Left lung (tissue), 10 donors: Measurements from ENCODE around the gene CHCHD1. TPM values are rescaled to one million over a fixed set of nuclear protein-coding genes. Genes with fewer than 3 reads are reported as not detected.

Experiments used
- ATAC-seq: fragments of 200-7000 bp; cut with Tn5 transposase; one replicate; pipeline ENCODE4 v1.9.1; 2020; ENCODE audit warnings: moderate library complexity
- DNase-seq, 4 donors: peaks; one replicate each; pipeline ENCODE4 v3.0.0-alpha.2; 2013 to 2020
- H3K27ac ChIP-seq, 2 donors: fragments of 200-600 bp; sonication (generic) in 1 of 2; one replicate each; pipeline versions ENCODE4 v1.5.0 to v1.8.0; 2020 to 2021
- H3K27me3 ChIP-seq, 2 donors: fragments of 200-600 bp; sonication (generic) in 1 of 2; one replicate each; pipeline versions ENCODE4 v1.5.0 to v1.8.0; 2020 to 2021
- H3K36me3 ChIP-seq, 2 donors: fragments of 200-600 bp; sonication (generic) in 1 of 2; one replicate each; pipeline versions ENCODE4 v1.5.0 to v1.8.0; 2020 to 2021
- H3K4me1 ChIP-seq, 2 donors: fragments of 200-600 bp; one replicate each; pipeline ENCODE4 v1.8.0; 2021
- H3K4me3 ChIP-seq, 2 donors: fragments of 200-600 bp; sonication (generic) in 1 of 2; one replicate each; pipeline versions ENCODE4 v1.5.0 to v1.8.0; 2020 to 2021; ENCODE audit warnings: mild to moderate bottlenecking in 1 of 2
- H3K9me3 ChIP-seq, 2 donors: fragments of 200-600 bp; sonication (generic) in 1 of 2; one replicate each; pipeline versions ENCODE4 v1.5.0 to v1.8.0; 2020 to 2021
- intact Hi-C, 2 donors: fragments of 100-400 bp; cut with DNase I; formaldehyde crosslinking; loops; one replicate each; pipeline versions ENCODE4 v1.11.2 to v1.14.2; 2022
- polyA plus RNA-seq, 6 donors: library from polyadenylated mRNA; unstranded; fragments of 120-200 nt; gene quantifications; one replicate each; pipeline ENCODE4 v1.2.1, GENCODE V29; 2013; ENCODE audit not compliant: insufficient read length in 6 of 6
- total RNA-seq, 2 donors: library from RNA; stranded (reverse); fragmentation: NEBNext Ultra II Directional; extraction: Animal tissue kit (Norgen Biotek cat#: 25700); gene quantifications; one replicate each; pipeline ENCODE4 v1.2.1, GENCODE V29; 2021
- TF ChIP-seq, protein P1 (sequence below), 2 donors: fragments of 200-600 bp; sonication (generic) in 1 of 2; IDR thresholded peaks; one replicate each; pipeline versions ENCODE4 v1.5.0 to v1.8.0; 2021; ENCODE audit warnings: antibody characterized with exemption in 2 of 2
- donor health status: DM: no; HTN: yes; CAD: no.
- donor health status: DM: no; HTN: no; CAD: no.

CHCHD1 gene
- total and polyA plus RNA-seq, 8 donors = 24.8 to 41.5 (median 37.5) TPM

- H3K27me3 ChIP-seq = no peaks in the 10 kb centered on the region
- TF ChIP-seq, protein P1, sequence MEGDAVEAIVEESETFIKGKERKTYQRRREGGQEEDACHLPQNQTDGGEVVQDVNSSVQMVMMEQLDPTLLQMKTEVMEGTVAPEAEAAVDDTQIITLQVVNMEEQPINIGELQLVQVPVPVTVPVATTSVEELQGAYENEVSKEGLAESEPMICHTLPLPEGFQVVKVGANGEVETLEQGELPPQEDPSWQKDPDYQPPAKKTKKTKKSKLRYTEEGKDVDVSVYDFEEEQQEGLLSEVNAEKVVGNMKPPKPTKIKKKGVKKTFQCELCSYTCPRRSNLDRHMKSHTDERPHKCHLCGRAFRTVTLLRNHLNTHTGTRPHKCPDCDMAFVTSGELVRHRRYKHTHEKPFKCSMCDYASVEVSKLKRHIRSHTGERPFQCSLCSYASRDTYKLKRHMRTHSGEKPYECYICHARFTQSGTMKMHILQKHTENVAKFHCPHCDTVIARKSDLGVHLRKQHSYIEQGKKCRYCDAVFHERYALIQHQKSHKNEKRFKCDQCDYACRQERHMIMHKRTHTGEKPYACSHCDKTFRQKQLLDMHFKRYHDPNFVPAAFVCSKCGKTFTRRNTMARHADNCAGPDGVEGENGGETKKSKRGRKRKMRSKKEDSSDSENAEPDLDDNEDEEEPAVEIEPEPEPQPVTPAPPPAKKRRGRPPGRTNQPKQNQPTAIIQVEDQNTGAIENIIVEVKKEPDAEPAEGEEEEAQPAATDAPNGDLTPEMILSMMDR (IDR thresholded peaks at IDR 0.05) = no peak
- H3K4me1 ChIP-seq = peaks cover 0 to 7% of the 10 kb centered on the region in 2 donors
- H3K27ac ChIP-seq = peak overlapping the region; percentile 69 to 78
- peak; percentile 72 for ATAC-seq
- peaks cover 4 to 82% of the 10 kb centered on the region in 2 donors for H3K36me3 ChIP-seq
- DNase-seq = no peak
- no peak overlapping the region for H3K4me3 ChIP-seq
- H3K9me3 ChIP-seq = no peaks in the 10 kb centered on the region
- intact Hi-C loops = no loop called here
Measured at GRCh38 chr10:73758704-73759511, 22.9 kb upstream of the CHCHD1 start.

DNA sequence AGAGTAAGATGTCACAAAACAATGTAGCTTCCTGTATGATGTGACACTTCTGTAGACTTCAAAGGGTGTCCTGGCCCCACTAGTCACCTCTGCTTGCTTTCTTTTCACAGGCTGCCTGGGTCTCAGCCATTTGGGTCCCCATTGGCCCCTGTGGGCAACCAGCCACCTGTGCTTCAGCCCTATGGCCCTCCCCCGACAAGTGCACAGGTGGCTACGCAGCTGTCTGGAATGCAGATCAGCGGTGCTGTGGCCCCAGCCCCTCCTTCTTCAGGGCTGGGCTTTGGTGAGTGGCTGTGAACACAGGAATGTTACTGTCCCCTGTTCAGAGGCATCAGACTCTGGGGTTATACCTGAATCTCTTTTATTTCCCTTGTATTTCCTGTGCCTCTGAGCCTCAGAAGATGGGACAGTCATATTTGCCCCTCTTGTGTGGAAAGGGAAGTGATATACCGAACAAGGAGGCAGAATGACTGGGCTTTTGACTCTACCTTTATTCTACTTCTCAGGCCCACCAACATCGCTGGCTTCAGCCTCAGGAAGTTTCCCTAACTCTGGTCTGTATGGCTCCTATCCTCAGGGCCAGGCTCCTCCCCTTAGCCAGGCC lies 22.2 kb upstream of the CHCHD1 start:
- H3K27me3 ChIP-seq = no peaks in the 10 kb centered on the region
- intact Hi-C loops = no loop called here
- ATAC-seq (peak; percentile 97), DNase-seq (peak in 3 of 4 donors; percentile 69 to 85 (median 73))
- TF ChIP-seq, protein P1 (IDR thresholded peaks at IDR 0.05) = no peak
- peak overlapping the region; percentile 69 to 78 for H3K27ac ChIP-seq
- peaks cover 4 to 82% of the 10 kb centered on the region in 2 donors for H3K36me3 ChIP-seq
- no peak overlapping the region for H3K4me3 ChIP-seq
- H3K4me1 ChIP-seq = peaks cover 0 to 7% of the 10 kb centered on the region in 2 donors
- no peaks in the 10 kb centered on the region for H3K9me3 ChIP-seq

GRCh38 chr10:73761781-73762180 lies 20.1 kb upstream of the CHCHD1 start:
- TF ChIP-seq, protein P1 (IDR thresholded peaks at IDR 0.05) = no peak
- intact Hi-C loops = no loop called here
- DNase-seq (peak in 1 of 4 donors; percentile 42), ATAC-seq (no peak)
- H3K4me1 ChIP-seq = peaks cover 0 to 7% of the 10 kb centered on the region in 2 donors
- peaks cover 4 to 85% of the 10 kb centered on the region in 2 donors for H3K36me3 ChIP-seq
- H3K27ac ChIP-seq = no peak overlapping the region
- no peak overlapping the region for H3K4me3 ChIP-seq
- H3K9me3 ChIP-seq = no peaks in the 10 kb centered on the region
- H3K27me3 ChIP-seq = no peaks in the 10 kb centered on the region

GRCh38 chr10:73762915-73763314 lies 18.9 kb upstream of the CHCHD1 start:
- intact Hi-C loops = no loop called here
- TF ChIP-seq, protein P1 (IDR thresholded peaks at IDR 0.05) = no peak

DNA sequence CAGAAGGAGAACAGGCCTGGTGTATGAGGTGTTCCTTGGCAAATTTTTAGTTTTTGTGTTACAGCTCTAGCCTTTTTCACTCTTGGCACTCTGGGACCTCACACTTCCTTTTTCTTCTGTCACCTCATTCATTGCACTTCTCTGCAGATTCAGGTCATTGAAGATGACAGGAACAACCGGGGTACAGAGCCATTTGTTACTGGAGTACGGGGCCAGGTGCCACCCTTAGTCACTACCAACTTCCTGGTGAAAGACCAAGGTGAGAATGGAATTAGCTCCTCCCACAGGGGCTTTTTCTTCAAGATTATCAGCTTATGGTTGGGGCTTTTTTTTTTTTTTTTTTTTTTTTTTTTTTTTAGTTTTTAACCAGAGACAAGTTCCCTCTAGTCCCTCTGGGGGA lies 18.5 kb upstream of the CHCHD1 start:
- Histone ChIP-seq H3K4me1 (peaks cover 0 to 7% of the 10 kb centered on the region in 2 donors), H3K9me3 (no peaks in the 10 kb centered on the region), H3K36me3 (peaks cover 7 to 97% of the 10 kb centered on the region in 2 donors), H3K27ac (no peak overlapping the region), H3K27me3 (no peaks in the 10 kb centered on the region), H3K4me3 (no peak overlapping the region)
- intact Hi-C loops = no loop called here
- no peak for ATAC-seq
- no peak for DNase-seq
- TF ChIP-seq, protein P1 (IDR thresholded peaks at IDR 0.05) = no peak

More at GRCh38 chr10:73762915-73763314, 18.9 kb upstream of the CHCHD1 start:
- Histone ChIP-seq H3K27me3 (no peaks in the 10 kb centered on the region), H3K27ac (no peak overlapping the region), H3K4me3 (no peak overlapping the region), H3K36me3 (peaks cover 7 to 93% of the 10 kb centered on the region in 2 donors), H3K4me1 (peaks cover 0 to 7% of the 10 kb centered on the region in 2 donors), H3K9me3 (no peaks in the 10 kb centered on the region)
- DNase-seq (no peak), ATAC-seq (no peak)
